ENCODE results near the gene CFD.
"Not testable (repeated sequence)": the region's sequence is repeated elsewhere in the genome, so short reads cannot be mapped to it uniquely, and the experiment has no call there.

CFD gene

DNA sequence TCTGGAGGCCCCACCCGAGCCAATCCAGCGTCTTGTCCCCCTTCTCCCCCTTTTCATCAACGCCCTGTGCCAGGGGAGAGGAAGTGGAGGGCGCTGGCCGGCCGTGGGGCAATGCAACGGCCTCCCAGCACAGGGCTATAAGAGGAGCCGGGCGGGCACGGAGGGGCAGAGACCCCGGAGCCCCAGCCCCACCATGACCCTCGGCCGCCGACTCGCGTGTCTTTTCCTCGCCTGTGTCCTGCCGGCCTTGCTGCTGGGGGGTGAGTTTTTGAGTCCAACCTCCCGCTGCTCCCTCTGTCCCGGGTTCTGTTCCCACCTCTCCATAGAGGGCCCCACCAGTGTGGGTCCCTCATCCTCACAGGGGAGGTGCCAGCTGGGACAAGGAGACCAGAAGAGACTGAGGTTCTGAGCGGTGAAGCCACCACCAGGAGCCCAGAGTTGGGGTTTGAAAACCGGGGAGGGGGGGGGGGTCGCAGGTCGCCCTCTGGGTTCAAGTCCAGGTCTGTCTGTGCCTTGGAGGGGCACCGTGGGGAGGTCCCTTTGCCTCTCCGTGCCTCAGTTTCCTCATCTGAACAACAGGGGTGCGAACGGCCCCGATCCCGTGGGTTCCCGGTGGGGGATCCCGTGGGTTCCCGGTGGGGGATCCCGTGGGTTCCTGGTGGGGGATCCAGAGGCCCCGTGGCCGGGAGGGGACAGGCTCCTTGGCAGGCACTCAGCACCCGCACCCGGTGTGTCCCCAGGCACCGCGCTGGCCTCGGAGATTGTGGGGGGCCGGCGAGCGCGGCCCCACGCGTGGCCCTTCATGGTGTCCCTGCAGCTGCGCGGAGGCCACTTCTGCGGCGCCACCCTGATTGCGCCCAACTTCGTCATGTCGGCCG, 7.1 kb upstream of the CFD start, which contains the start of gene ELANE:
Gene ELANE (plus strand): TSS at position 168 of the 878 bp plus-strand sequence. CDS start 26 bp downstream, at position 194.
- no peak for DNase-seq (ENCODE audit: low read depth in 2 of 3, low spot score in 2 of 3)

DNA sequence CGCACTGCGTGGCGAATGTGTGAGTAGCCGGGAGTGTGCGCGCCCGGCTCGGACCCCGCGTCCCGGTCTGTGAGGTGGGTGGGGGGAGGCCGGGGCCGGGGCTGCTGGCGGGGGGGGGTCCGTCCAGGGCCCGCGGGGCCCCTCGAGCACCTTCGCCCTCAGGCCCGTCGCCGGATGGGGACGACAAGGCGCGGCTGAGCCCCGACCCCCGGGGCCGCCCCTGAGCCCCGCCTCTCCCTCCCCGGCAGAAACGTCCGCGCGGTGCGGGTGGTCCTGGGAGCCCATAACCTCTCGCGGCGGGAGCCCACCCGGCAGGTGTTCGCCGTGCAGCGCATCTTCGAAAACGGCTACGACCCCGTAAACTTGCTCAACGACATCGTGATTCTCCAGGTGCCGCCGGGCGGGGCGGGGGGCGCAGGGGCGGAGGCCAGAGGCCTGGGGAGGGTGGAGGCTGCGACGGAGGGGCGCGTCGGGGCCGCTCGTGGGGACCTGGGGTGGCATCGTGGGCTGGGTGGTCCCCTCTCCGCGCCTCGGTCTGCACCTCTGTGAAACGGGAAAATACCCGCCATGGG, 6.4 kb upstream of the CFD start:
- DNase-seq (ENCODE audit: low read depth in 2 of 3, low spot score in 2 of 3): no peak

DNA sequence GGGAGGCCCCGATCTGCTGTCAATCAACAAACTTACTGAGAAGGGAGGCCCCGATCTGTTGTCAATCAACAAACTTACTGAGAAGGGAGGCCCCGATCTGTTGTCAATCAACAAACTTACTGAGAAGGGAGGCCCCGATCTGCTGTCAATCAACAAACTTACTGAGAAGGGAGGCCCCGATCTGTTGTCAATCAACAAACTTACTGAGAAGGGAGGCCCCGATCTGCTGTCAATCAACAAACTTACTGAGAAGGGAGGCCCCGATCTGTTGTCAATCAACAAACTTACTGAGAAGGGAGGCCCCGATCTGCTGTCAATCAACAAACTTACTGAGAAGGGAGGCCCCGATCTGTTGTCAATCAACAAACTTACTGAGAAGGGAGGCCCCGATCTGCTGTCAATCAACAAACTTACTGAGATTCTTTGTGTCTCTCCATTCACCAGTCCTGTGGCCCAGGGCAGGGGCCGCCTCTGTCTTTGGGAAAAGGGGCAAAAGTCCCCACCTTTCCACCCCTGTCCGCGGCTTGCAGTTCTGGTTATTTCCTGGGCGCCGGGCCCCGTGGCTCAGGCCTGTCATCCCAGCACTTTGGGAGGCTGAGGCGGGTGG, 5.7 kb upstream of the CFD start:
- DNase-seq (ENCODE audit: low read depth in 2 of 3, low spot score in 2 of 3): not testable (repeated sequence)

DNA sequence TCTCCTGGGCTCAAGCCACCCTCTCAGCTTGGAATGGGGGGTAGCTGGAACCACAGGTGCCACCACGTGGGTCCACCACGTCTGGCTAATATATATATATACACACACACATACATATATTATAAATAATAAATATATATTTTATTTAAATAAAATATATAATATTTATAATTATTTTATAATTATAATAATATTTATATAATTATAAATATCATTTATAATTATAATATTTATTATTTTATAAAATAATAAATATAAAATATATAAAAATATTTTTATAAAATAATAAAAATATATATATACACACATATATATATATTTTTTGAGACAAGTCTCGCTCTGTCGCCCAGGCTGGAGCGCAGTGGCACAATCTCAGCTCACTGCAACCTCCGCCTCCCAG, 4.9 kb upstream of the CFD start:
- DNase-seq (ENCODE audit: low read depth in 2 of 3, low spot score in 2 of 3): no peak

DNA sequence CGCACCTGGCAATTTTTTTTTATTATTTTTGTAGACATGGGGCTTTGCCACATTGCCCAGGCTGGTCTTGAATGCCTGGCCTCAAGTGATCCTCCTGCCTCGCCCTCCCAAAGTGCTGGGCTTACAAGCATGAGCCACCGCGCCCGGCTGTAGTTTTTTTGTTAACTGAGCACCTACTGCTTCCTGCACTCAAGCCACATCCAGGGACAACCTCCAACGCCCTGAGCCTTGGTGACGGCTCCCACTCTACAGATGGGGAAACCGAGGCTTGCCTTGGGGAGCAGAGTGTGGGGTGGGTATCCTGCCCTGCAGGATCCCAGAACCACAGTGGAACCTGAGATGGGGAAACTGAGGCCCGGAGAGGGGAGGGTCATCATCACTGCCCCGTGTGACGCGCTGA, 4.3 kb upstream of the CFD start:
- no peak for DNase-seq (ENCODE audit: low read depth in 2 of 3, low spot score in 2 of 3)

DNA sequence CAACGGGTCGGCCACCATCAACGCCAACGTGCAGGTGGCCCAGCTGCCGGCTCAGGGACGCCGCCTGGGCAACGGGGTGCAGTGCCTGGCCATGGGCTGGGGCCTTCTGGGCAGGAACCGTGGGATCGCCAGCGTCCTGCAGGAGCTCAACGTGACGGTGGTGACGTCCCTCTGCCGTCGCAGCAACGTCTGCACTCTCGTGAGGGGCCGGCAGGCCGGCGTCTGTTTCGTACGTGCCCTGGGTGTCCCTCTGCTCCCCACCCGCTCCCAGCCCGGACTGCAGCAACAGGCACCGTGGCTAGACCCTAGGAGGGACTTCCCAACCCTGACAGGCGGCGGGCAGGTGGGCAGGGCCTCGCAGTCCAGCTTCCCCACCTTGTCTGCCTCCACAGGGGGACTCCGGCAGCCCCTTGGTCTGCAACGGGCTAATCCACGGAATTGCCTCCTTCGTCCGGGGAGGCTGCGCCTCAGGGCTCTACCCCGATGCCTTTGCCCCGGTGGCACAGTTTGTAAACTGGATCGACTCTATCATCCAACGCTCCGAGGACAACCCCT, 3.8 kb upstream of the CFD start:
- DNase-seq (ENCODE audit: low read depth in 2 of 3, low spot score in 2 of 3): no peak

DNA sequence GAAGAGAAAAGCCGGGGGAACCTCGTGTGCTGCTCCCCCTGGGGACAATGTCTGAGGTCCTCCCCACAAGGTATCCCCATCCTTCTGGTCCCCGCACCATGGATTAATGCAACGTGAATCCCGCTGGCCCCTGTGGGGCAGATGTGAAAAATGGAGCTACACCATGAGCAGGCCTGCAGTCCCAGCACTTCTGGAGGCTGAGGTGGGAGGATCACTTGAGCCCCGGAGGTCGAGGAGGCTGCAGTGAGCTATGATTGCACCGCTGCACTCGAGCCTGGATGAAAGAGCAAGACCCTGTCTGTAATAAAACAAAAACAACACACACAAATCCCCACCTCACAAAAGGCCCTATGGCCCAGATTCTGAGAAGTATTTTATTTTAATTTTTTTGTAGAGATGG, 1.2 kb upstream of the CFD start:
- DNase-seq (ENCODE audit: low read depth in 2 of 3, low spot score in 2 of 3): no peak

DNA sequence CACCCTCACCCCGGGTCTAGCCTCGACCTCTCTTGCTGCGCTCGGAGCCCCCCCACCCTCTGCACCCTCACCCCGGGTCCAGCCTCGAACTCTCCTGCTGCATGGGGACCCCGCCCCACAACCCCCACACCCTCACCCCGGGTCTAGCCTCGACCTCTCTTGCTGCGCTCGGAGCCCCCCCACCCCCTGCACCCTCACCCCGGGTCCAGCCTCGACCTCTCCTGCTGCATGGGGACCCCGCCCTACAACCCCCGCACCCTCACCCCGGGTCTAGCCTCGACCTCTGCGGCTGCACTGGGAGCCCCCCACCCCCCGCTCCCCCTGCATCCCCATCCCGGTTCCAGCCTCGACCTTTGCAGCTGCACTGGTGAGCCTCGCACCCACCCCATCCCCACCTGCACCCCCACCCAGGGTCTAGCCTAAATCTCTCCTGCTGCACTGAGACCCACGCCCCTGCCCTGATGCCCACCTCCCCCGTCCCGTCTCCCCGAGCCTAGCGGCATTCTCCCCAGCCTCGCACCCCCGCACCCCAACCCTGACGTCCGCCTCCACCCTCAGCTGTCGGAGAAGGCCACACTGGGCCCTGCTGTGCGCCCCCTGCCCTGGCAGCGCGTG, 1.8 kb downstream of the CFD start:
- DNase-seq (ENCODE audit: low read depth in 2 of 3, low spot score in 2 of 3): no peak

DNA sequence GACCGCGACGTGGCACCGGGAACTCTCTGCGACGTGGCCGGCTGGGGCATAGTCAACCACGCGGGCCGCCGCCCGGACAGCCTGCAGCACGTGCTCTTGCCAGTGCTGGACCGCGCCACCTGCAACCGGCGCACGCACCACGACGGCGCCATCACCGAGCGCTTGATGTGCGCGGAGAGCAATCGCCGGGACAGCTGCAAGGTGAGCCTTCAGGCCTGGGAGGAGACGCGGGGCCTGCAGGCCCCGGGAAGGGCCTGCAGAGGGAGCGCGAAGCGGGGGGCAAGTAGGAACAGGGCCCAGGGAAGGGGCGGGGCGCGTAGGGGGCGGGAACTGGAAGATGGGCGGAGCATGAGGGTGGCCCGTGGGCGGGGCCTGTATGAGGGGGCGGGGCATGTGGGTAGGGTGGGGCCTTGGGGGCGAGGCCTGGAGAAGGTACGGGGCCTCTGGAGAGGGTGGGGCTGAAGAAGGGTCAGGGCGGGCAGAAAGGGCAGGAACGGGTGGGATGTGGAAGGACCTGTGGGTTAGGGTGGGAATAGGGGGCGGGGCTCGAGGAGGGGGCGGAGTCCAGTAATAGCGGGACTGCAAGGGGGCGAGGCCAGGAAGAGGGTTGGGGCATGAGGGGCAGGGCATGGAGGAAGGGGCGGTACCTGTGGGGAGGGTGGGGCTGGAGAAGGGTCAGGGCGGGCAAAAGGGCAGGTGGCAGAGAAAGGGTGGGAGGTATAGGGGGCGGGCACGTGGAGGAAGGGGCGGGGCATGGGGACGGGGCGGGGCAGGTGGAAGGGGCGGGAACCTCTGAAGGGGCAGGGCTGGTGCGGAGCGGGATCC, 2.5 kb downstream of the CFD start:
- DNase-seq (ENCODE audit: low read depth in 2 of 3, low spot score in 2 of 3): peak; percentile 35 to 72 (median 66)

DNA sequence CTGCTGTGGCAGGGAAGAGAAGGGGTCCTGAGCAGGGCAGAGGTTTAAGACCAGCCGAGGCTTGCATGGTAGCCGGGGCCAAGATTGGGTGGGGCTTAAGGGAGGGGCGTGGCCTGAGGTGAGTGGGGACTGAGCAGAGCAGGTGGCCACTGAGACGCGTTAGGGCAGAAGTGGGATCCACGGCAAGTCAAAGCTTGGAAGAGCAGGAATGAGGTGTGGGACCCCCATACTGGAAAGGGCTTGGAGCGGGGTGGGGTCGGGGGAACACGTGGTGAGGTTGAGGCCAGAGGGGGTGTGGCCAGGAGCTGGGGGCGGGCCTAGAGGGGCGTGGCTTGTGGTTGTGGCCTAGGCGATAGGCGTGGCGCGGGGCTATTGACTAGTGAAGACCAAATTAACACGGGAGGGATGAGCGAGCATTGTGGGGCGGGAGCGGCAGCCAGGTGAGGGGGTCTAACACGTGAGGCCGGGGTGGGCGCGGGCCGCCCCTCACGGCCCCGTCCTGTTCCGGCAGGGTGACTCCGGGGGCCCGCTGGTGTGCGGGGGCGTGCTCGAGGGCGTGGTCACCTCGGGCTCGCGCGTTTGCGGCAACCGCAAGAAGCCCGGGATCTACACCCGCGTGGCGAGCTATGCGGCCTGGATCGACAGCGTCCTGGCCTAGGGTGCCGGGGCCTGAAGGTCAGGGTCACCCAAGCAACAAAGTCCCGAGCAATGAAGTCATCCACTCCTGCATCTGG, 3.3 kb downstream of the CFD start:
- peak; percentile 25 to 63 (median 49) for DNase-seq (ENCODE audit: low read depth in 2 of 3, low spot score in 2 of 3)

DNA sequence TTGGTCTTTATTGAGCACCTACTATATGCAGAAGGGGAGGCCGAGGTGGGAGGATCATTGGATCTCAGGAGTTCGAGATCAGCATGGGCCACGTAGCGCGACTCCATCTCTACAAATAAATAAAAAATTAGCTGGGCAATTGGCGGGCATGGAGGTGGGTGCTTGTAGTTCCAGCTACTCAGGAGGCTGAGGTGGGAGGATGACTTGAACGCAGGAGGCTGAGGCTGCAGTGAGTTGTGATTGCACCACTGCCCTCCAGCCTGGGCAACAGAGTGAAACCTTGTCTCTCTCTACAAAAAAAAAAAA, 3.8 kb downstream of the CFD start:
- no peak for DNase-seq (ENCODE audit: low read depth in 2 of 3, low spot score in 2 of 3)

DNA sequence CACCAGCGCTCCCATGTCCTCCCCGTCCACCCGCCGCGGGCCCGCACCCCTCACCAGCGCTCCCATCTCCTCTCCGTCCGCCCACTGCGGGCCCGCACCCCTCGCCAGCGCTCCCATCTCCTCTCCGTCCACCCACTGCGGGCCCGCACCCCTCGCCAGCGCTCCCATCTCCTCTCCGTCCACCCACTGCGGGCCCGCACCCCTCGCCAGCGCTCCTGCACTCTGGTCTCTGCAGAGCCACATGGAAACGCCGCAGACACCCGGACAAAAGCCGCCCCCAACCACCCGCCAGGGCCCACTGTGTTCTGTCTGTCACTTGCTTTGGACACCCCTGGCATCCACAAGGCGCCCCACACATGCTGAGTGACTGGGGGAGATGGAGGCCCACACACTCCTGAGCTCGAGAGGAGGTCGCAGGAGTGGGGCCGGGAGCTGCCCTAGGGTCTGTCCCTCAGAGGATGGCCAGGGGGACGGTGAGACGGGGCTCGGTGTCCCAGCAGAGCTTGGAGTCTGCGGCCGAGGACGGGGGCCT, 7.4 kb downstream of the CFD start:
- no peak for DNase-seq (ENCODE audit: low read depth in 2 of 3, low spot score in 2 of 3)

DNA sequence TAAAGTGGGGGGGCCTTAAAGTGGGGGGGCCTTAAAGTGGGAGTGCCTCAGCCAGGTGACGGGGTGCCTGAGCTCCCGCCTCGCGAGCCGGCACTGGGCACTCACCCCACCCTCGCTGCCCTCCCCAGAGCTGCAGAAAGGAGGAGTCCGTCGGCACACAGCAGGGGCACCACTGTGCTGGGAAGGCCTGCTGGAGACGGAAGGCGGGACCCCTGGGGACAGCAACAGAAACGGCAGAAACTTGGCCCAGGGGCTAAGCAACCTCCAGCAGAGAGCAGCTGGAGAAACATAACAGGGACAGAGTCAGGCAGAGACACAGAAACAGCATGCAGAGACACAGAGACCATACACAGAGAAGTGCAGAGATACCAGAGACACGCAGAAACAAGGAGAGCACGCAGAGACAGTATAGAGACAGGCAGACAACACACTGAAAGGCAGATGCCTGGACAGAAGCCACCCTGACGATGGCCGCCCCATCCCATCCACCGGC, 7.9 kb downstream of the CFD start:
- no peak for DNase-seq (ENCODE audit: low read depth in 2 of 3, low spot score in 2 of 3)

DNA sequence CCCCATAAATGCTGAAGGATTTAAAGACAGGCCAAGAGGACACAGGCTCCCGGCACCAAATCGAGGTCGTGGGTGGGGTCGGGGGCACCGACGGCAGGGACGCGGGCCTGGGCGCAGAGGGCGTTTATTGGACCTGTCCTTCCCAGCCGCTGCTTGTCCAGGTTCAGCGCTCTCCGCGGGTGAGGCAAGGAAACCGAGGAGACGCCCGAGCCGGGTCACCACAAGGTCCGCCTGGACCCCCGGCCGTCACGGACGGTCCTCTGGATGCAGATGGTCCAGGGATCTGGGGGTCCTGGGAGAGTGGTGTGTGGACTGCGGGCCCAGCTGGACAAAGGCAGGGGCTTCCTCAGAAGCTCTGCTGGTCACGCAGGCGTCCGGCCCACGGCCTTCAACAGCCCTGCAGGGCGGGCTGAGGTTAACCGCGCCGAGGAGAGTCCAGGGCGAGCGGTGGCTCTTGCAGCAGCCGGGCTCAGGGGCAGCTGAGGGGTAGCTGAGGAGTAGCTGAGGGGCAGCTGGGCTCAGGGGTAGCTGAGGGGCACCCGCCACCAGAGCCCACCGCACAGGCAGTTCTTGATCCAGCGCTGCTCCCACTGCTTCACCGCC, 8.5 kb downstream of the CFD start:
- no peak for DNase-seq (ENCODE audit: low read depth in 2 of 3, low spot score in 2 of 3)

DNA sequence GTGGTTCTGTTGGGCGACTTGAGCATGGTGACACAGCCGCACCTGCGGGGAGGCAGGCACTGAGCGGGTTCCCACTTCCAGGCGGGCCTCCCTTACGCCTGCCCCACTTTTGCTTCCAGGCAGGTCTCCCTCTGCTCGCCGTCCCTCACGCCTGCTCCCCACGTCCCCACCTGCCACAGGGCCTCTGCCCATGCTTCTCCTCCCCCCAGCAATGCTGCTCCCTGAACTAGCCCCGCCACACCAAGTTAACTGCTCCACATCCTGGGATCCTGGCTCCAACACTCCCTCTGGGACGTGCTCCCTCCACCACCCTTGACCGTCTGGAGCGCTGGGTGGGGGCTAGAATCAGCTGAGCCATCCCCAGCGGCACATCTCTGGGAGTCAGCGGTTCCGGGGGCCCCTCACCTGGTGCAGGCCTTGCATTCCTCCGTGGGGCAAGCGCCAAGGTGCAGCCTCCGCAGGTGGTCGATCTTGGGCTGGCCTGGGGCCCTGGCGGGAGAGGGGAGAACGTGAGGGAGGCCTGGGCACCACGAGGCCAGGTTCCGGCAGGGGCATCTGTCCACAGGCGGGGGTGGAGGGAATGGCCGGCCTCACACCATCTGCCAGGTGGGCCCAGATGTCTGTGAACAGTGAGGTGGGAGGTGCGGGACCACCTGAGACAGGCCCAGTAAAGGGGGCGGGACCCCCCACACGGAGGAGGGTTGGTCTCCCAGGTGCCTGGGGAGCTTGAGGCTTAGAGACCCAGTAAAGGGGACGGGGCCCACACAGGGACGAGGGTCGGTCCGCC, 9.2 kb downstream of the CFD start:
- DNase-seq (ENCODE audit: low read depth in 2 of 3, low spot score in 2 of 3): no peak

DNA sequence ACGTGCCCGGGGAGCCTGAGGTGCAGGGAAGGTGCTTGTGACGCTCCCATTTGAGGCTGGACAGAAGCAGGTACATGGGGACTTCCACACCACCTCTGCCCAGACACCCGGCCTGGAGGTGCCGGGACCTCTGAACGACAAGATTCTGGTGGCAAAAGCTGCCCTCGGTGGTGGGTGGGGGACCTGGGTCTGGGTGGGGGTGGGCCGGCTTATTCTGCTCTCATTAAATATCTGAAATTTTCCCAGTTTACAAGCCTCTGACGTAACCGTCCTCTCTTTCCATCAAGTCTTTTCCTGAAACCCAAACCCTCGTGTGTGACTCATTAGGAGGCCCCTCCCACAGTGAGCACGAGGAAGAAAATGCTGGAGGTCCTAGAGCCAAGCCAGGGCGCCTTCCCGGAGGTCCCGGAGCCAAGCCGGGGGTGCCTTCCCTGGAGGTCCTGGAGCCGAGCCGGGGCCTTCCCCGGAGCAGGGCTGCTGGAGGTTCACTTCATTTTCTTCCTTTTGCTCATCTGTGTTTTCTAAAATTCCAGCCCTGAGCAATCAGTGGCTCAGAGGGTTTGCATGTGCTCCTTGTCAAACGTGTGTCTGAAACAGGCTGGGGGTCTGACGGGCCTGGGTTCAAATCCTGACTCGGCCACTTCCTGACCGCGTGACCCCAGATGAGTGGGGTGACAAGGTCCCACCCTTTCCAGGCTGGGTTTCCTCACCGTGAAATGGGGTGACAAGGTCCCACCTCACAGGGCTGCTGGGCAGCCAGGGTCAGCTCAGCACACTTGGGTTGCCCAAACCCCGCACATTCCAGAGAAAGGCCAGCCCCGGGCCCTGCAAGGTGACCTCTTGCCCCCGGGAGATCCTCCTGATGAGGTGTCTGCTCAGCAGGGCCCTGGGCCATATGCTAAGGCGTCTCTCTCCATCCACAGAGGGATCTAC, 10.0 kb downstream of the CFD start:
- no peak for DNase-seq (ENCODE audit: low read depth in 2 of 3, low spot score in 2 of 3)

DNA sequence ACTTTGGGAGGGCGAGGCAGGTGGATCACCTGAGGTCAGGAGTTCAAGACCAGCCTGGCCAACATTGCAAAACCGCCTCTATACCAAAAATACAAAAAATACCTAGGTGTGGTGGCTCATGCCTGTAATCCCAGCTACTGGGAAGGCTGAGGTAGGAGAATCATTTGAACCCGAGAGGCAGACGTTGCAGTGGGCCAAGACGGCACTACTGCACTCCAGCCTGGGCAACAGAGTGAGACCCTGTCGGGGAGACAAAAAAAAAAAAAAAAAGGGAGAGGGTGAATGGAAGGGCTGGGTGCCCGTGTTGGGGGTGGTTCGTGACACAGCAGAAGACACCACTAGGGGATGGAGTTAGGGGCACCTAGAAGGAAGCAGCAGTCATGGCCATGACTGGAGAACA, 10.8 kb downstream of the CFD start:
- DNase-seq (ENCODE audit: low read depth in 2 of 3, low spot score in 2 of 3): no peak

All from activated CD8-positive, alpha-beta memory T cell treated with anti-CD3 and anti-CD28 coated beads for 48 hours (primary cell).